IMR-90 (cell line): Measurements from ENCODE around the gene ALDOB. TPM values are rescaled to one million over a fixed set of nuclear protein-coding genes. Genes with fewer than 3 reads are reported as not detected.

Source experiments
- ATAC-seq: fragments of 200-7000 bp; cut with Tn5 transposase; 2 replicates; pipeline ENCODE4 v1.9.1; 2020; ENCODE audit warnings: low read depth, mild to moderate bottlenecking, moderate library complexity
- BruUV-seq: library from RNA; stranded (reverse); fragments of 400-500 nt; replicated peaks from 2 replicates; lab custom pipeline; 2021; lab: Mats Ljungman, UMichigan
- CTCF ChIA-PET: fragments of 300-600 bp; formaldehyde crosslinking; extraction: SDS; loops from one replicate; lab custom pipeline; 2021; ENCODE audit warnings: antibody characterized with exemption; lab: Yijun Ruan, JAX
- POLR2A ChIA-PET: fragments of 300-600 bp; sonication (Branson Sonifier 250); formaldehyde crosslinking; loops from one replicate; lab custom pipeline; 2022; ENCODE audit warnings: antibody characterized with exemption; ENCODE audit not compliant: unreplicated experiment; lab: Charles Lee
- DNase-seq: peaks from one replicate; pipeline ENCODE4 v3.0.0; 2013
- H2AFZ ChIP-seq: replicated peaks from 2 replicates; pipeline ENCODE3; 2013; ENCODE audit warnings: low read length, mild to moderate bottlenecking; ENCODE audit not compliant: poor library complexity
- H2AK5ac ChIP-seq: 2 replicates; pipeline ENCODE4 v1.6.1; 2013; ENCODE audit warnings: low read depth, low read length, inconsistent platforms
- H2AK9ac ChIP-seq: replicated peaks from 2 replicates; pipeline ENCODE3; 2013; ENCODE audit warnings: mild to moderate bottlenecking, low read depth, low read length, moderate library complexity; ENCODE audit not compliant: poor library complexity
- H2BK120ac ChIP-seq: 2 replicates; pipeline ENCODE4 v1.6.1; 2013; ENCODE audit warnings: low read depth, low read length, inconsistent platforms
- H2BK15ac ChIP-seq: 3 replicates; pipeline ENCODE4 v1.6.1; 2013; ENCODE audit warnings: low read depth, low read length, inconsistent platforms
- H2BK20ac ChIP-seq: 2 replicates; pipeline ENCODE4 v1.6.1; 2013; ENCODE audit warnings: low read depth, mild to moderate bottlenecking, inconsistent platforms, low read length, moderate library complexity
- H2BK5ac ChIP-seq: 2 replicates; pipeline ENCODE4 v1.6.1; 2013; ENCODE audit warnings: mild to moderate bottlenecking, low read depth, low read length, inconsistent platforms; ENCODE audit not compliant: poor library complexity, severe bottlenecking
- H3K14ac ChIP-seq: replicated peaks from 2 replicates; pipeline ENCODE4 v1.6.1; 2013; ENCODE audit warnings: low read depth, low read length, inconsistent platforms
- H3K18ac ChIP-seq: 2 replicates; pipeline ENCODE4 v1.6.1; 2013; ENCODE audit warnings: low read depth, low read length, control low read depth
- H3K23ac ChIP-seq: 2 replicates; pipeline ENCODE4 v1.6.1; 2013; ENCODE audit warnings: low read depth, low read length, inconsistent platforms
- H3K27ac ChIP-seq: 2 replicates; pipeline ENCODE4 v1.5.1; 2013; ENCODE audit warnings: mild to moderate bottlenecking, control low read depth, low read length; ENCODE audit not compliant: insufficient read depth
- H3K27me3 ChIP-seq: 2 replicates; pipeline ENCODE4 v1.6.1; 2013; ENCODE audit warnings: low read length; ENCODE audit not compliant: control insufficient read depth, insufficient read depth
- H3K36me3 ChIP-seq: 2 replicates; pipeline ENCODE4 v1.6.1; 2013; ENCODE audit warnings: low read length, mixed read lengths; ENCODE audit not compliant: control insufficient read depth, insufficient read depth
- H3K4ac ChIP-seq: 2 replicates; pipeline ENCODE4 v1.6.1; 2013; ENCODE audit warnings: low read depth, low read length, inconsistent platforms
- H3K4me1 ChIP-seq: 2 replicates; pipeline ENCODE4 v1.6.1; 2013; ENCODE audit warnings: low read length, mixed read lengths; ENCODE audit not compliant: control insufficient read depth, insufficient read depth
- H3K4me2 ChIP-seq: 2 replicates; pipeline ENCODE4 v1.6.1; 2013; ENCODE audit warnings: low read depth, mild to moderate bottlenecking, control low read depth, low read length, moderate library complexity
- H3K4me3 ChIP-seq: 2 replicates; pipeline ENCODE4 v1.5.1; 2013; ENCODE audit warnings: low read depth, mild to moderate bottlenecking, control low read depth, low read length, moderate library complexity; ENCODE audit not compliant: insufficient read depth
- H3K56ac ChIP-seq: 2 replicates; pipeline ENCODE4 v1.6.1; 2013; ENCODE audit warnings: low read length, inconsistent platforms; ENCODE audit not compliant: insufficient read depth; ENCODE audit errors: extremely low read depth
- H3K79me1 ChIP-seq, 2 experiments: 2 replicates each; pipeline ENCODE4 v1.6.1; 2013; ENCODE audit warnings: low read length in 2 of 2, inconsistent platforms in 1 of 2, low read depth in 1 of 2
- H3K9ac ChIP-seq: 2 replicates; pipeline ENCODE4 v1.6.1; 2013; ENCODE audit warnings: low read depth, low read length, control low read depth
- H3K9me1 ChIP-seq: 2 replicates; pipeline ENCODE4 v1.6.1; 2013; ENCODE audit warnings: low read length, inconsistent platforms; ENCODE audit not compliant: insufficient read depth
- H3K9me3 ChIP-seq: 2 replicates; pipeline ENCODE4 v1.6.1; 2013; ENCODE audit warnings: low read length; ENCODE audit not compliant: control insufficient read depth, insufficient read depth
- H4K20me1 ChIP-seq: 2 replicates; pipeline ENCODE4 v1.6.1; 2013; ENCODE audit warnings: low read length, inconsistent platforms; ENCODE audit not compliant: insufficient read depth
- H4K5ac ChIP-seq: 2 replicates; pipeline ENCODE4 v1.6.1; 2013; ENCODE audit warnings: mild to moderate bottlenecking, low read depth, low read length, control low read depth
- H4K8ac ChIP-seq, 2 experiments: 2 replicates each; pipeline ENCODE4 v1.6.1; 2013; ENCODE audit warnings: low read depth in 2 of 2, low read length in 2 of 2, control low read depth in 1 of 2, inconsistent platforms in 1 of 2
- H4K91ac ChIP-seq: 2 replicates; pipeline ENCODE4 v1.6.1; 2013; ENCODE audit warnings: low read depth, low read length, inconsistent platforms; ENCODE audit not compliant: insufficient read depth
- BHLHE40 ChIP-seq: fragments of 150-350 bp; IDR thresholded peaks from 2 replicates; pipeline ENCODE4 v1.6.1; 2016; ENCODE audit warnings: mild to moderate bottlenecking, low read depth, low read length
- CHD1 ChIP-seq: IDR thresholded peaks from 2 replicates; pipeline ENCODE4 v1.6.1; 2012; ENCODE audit warnings: low read depth, low read length, improper control_type of control experiment
- MAZ ChIP-seq: IDR thresholded peaks from 2 replicates; pipeline ENCODE4 v1.6.1; 2012; ENCODE audit warnings: low read depth, mild to moderate bottlenecking, low read length, improper control_type of control experiment, moderate library complexity, borderline replicate concordance
- POLR2A ChIP-seq: IDR thresholded peaks from 2 replicates; pipeline ENCODE4 v1.6.1; 2012; ENCODE audit warnings: mild to moderate bottlenecking, low read depth, low read length
- WGBS, 2 experiments: methylation state at CpG; one replicate each; pipeline versions ENCODE4 v1.1.5 to v1.1.7; 2013; ENCODE audit warnings: missing lambda C conversion rate in 2 of 2; ENCODE audit not compliant: insufficient read length in 1 of 2; ENCODE audit errors: extremely low coverage in 2 of 2; 5-methylcytosine and 5-hydroxymethylcytosine counted together
- dilution Hi-C: fragments of 300-500 bp; cut with HindIII; formaldehyde crosslinking; loops from one replicate; pipeline ENCODE4 v1.14.3; 2018; ENCODE audit warnings: low sequenced_read_pairs; ENCODE audit not compliant: unreplicated experiment
- in situ Hi-C: fragments of 300-500 bp; cut with MboI; formaldehyde crosslinking; loops from 3 replicates; pipeline ENCODE4 v1.14.3; 2019; ENCODE audit warnings: low sequenced_read_pairs, inconsistent platforms, mixed read lengths
- intact Hi-C: fragments of 100-400 bp; cut with micrococcal nuclease; formaldehyde crosslinking; loops from 2 replicates; pipeline ENCODE4 v1.10.0; 2022
- polyA plus RNA-seq, 3 experiments: library from polyadenylated mRNA; depleted of rRNA; stranded (reverse); fragments of >200 nt; gene quantifications; 2 replicates each; pipeline ENCODE4 v1.2.3, GENCODE V29; 2012; ENCODE audit warnings: low replicate concordance in 1 of 3
- total RNA-seq: library from RNA; depleted of rRNA; stranded (reverse); fragments of >200 nt; gene quantifications from 2 replicates; pipeline ENCODE4 v1.2.3, GENCODE V29; 2012
- TF ChIP-seq, protein P1 (sequence below): fragments of 150-350 bp; IDR thresholded peaks from 2 replicates; pipeline ENCODE4 v1.6.1; 2016; ENCODE audit warnings: low read depth, mild to moderate bottlenecking, low read length, moderate library complexity, borderline replicate concordance
- TF ChIP-seq, protein P2 (sequence below): fragments of 150-350 bp; IDR thresholded peaks from 2 replicates; pipeline ENCODE4 v1.6.1; 2017; ENCODE audit warnings: mild to moderate bottlenecking, antibody characterized with exemption, low read length, low read depth

ALDOB gene
- total and polyA plus RNA-seq, 2 of the 4 experiments (the other 2 are of a cell fraction), result not detected

DNA sequence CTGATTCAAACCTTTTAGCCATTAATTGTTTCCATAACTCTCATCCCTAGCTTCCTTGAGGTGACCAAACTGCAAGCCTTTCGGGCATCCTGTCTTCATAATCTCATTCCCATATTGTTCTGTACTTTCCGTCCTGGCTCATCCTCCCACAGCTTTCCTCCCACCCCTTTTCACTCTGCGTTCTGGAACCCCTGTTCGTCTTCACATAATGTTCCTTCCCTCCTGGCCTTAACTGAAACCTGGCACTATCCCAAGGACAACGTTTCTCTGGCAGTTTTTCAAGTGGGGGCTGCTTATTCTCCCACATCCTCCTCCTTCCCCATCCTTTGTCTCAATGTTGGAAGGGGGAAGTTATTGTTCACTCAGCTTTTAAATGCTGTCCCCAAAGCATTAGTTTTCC, 35.5 kb downstream of the ALDOB start:
- Histone ChIP-seq H3K4me3 (peak overlapping the region; percentile 58; the same call in 1 of the 2 replicates), H2AFZ (no peak overlapping the region), H2BK20ac (no peak overlapping the region), H4K5ac (no peak overlapping the region), H4K8ac (no peak overlapping the region), H3K18ac (no peak overlapping the region), H3K36me3 (peaks cover 21% of the 10 kb centered on the region), H3K79me1 (peaks cover 34 to 39% of the 10 kb centered on the region in 2 experiments), H2AK5ac (no peak overlapping the region), H2BK15ac (no peak overlapping the region), H3K9me3 (peaks cover 5% of the 10 kb centered on the region; the same call in 1 of the 2 replicates), H3K27me3 (no peaks in the 10 kb centered on the region), H4K91ac (no peak overlapping the region), H2AK9ac (no peak overlapping the region), H3K9me1 (no peaks in the 10 kb centered on the region), H3K23ac (no peak overlapping the region), H3K4ac (no peak overlapping the region), H3K27ac (no peak overlapping the region), H3K14ac (no peak overlapping the region), H3K4me1 (peaks cover 2% of the 10 kb centered on the region), H2BK5ac (no peak overlapping the region), H2BK120ac (no peak overlapping the region), H4K20me1 (no peaks in the 10 kb centered on the region), H3K4me2 (peak overlapping the region; percentile 14), H3K56ac (no peak overlapping the region), H3K9ac (no peak overlapping the region)
- in situ Hi-C loops, result no loop called here
- ATAC-seq (no peak), DNase-seq (no peak)
- ChIA-PET POLR2A (no interaction called here), CTCF (interaction anchor here (1.6 kb wide), 1 partner anchor 12 kb away, joined by 5 read pairs; no protein-coding TSS in a partner anchor)
- intact Hi-C loops, result no loop called here
- TF ChIP-seq, protein P1, sequence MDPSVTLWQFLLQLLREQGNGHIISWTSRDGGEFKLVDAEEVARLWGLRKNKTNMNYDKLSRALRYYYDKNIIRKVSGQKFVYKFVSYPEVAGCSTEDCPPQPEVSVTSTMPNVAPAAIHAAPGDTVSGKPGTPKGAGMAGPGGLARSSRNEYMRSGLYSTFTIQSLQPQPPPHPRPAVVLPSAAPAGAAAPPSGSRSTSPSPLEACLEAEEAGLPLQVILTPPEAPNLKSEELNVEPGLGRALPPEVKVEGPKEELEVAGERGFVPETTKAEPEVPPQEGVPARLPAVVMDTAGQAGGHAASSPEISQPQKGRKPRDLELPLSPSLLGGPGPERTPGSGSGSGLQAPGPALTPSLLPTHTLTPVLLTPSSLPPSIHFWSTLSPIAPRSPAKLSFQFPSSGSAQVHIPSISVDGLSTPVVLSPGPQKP, result no peak
- TF ChIP-seq CHD1 (no peak), BHLHE40 (no peak), MAZ (no peak), POLR2A (no peak)
- TF ChIP-seq, protein P2, sequence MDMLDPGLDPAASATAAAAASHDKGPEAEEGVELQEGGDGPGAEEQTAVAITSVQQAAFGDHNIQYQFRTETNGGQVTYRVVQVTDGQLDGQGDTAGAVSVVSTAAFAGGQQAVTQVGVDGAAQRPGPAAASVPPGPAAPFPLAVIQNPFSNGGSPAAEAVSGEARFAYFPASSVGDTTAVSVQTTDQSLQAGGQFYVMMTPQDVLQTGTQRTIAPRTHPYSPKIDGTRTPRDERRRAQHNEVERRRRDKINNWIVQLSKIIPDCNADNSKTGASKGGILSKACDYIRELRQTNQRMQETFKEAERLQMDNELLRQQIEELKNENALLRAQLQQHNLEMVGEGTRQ, result no peak
- BruUV-seq, result no TSS peak
- dilution Hi-C loops, result no loop called here
- WGBS, 2 experiments, result 75% methylated on average over 3 of the region's 5 CpGs; no CpG with 5 or more reads in 1 of the 2 experiments
